Parathyroid adenoma (tissue), 2 donors: ENCODE results near the gene MCM10.

Source experiments
- H2AFZ ChIP-seq: fragments of 300-600 bp; sonication (generic); one replicate; pipeline ENCODE4 v1.7.0; 2017; ENCODE audit warnings: antibody characterized with exemption, mild to moderate bottlenecking
- H3K27ac ChIP-seq: fragments of 300-600 bp; sonication (generic); one replicate; pipeline ENCODE4 v1.7.0; 2017
- H3K27me3 ChIP-seq: fragments of 300-600 bp; sonication (generic); one replicate; pipeline ENCODE4 v1.7.0; 2017; ENCODE audit warnings: low read length; ENCODE audit not compliant: control insufficient read depth, insufficient read depth
- H3K36me3 ChIP-seq: fragments of 300-600 bp; sonication (generic); one replicate; pipeline ENCODE4 v1.7.0; 2017; ENCODE audit warnings: low read length; ENCODE audit not compliant: control insufficient read depth, insufficient read depth
- H3K4me1 ChIP-seq: fragments of 300-600 bp; sonication (generic); one replicate; pipeline ENCODE4 v1.7.0; 2017; ENCODE audit warnings: control low read depth
- H3K4me2 ChIP-seq: fragments of 300-600 bp; sonication (generic); one replicate; pipeline ENCODE4 v1.7.0; 2017; ENCODE audit warnings: low read length
- H3K4me3 ChIP-seq: fragments of 300-600 bp; sonication (generic); one replicate; pipeline ENCODE4 v1.7.0; 2017; ENCODE audit warnings: low read depth, low read length
- H3K79me2 ChIP-seq: fragments of 300-600 bp; sonication (generic); one replicate; pipeline ENCODE4 v1.7.0; 2017; ENCODE audit warnings: control low read depth
- H3K9ac ChIP-seq: fragments of 300-600 bp; sonication (generic); one replicate; pipeline ENCODE4 v1.7.0; 2017; ENCODE audit warnings: mild to moderate bottlenecking
- H3K9me3 ChIP-seq: fragments of 300-600 bp; sonication (generic); one replicate; pipeline ENCODE4 v1.7.0; 2017; ENCODE audit warnings: low read length; ENCODE audit not compliant: control insufficient read depth
- CTCF ChIP-seq: fragments of 300-600 bp; sonication (generic); IDR thresholded peaks from one replicate; pipeline ENCODE4 v1.7.0; 2017; ENCODE audit warnings: antibody characterized with exemption, mild to moderate bottlenecking
- donor health status: primary hyperparathyroidism.

The MCM10 gene

GRCh38 chr10:13224210-13224995 is 63.0 kb downstream of the MCM10 start:
- H3K4me1 ChIP-seq: no peaks in the 10 kb centered on the region
- H3K9me3 ChIP-seq: no peaks in the 10 kb centered on the region
- no peaks in the 10 kb centered on the region for H3K36me3 ChIP-seq
- H2AFZ ChIP-seq: no peak overlapping the region
- H3K4me2 ChIP-seq: no peak overlapping the region
- H3K27me3 ChIP-seq: no peaks in the 10 kb centered on the region
- H3K27ac ChIP-seq: no peak overlapping the region
- no peak overlapping the region for H3K9ac ChIP-seq
- no peaks in the 10 kb centered on the region for H3K79me2 ChIP-seq
- H3K4me3 ChIP-seq: no peak overlapping the region
- TF ChIP-seq CTCF: no peak

GRCh38 chr10:13225601-13226000 is 64.2 kb downstream of the MCM10 start:
- no peak overlapping the region for H2AFZ ChIP-seq
- TF ChIP-seq CTCF: no peak
- no peaks in the 10 kb centered on the region for H3K4me1 ChIP-seq
- no peaks in the 10 kb centered on the region for H3K27me3 ChIP-seq
- H3K36me3 ChIP-seq: no peaks in the 10 kb centered on the region
- no peaks in the 10 kb centered on the region for H3K79me2 ChIP-seq
- no peak overlapping the region for H3K4me2 ChIP-seq
- no peak overlapping the region for H3K9ac ChIP-seq
- no peaks in the 10 kb centered on the region for H3K9me3 ChIP-seq
- no peak overlapping the region for H3K27ac ChIP-seq
- no peak overlapping the region for H3K4me3 ChIP-seq

GRCh38 chr10:13227031-13227430 is 65.7 kb downstream of the MCM10 start:
- no peaks in the 10 kb centered on the region for H3K36me3 ChIP-seq
- H3K4me3 ChIP-seq: no peak overlapping the region
- H3K27ac ChIP-seq: no peak overlapping the region
- no peaks in the 10 kb centered on the region for H3K9me3 ChIP-seq
- H2AFZ ChIP-seq: no peak overlapping the region
- no peaks in the 10 kb centered on the region for H3K27me3 ChIP-seq
- no peak for TF ChIP-seq CTCF
- H3K79me2 ChIP-seq: no peaks in the 10 kb centered on the region
- H3K9ac ChIP-seq: no peak overlapping the region
- H3K4me2 ChIP-seq: no peak overlapping the region
- H3K4me1 ChIP-seq: no peaks in the 10 kb centered on the region

- no peaks in the 10 kb centered on the region for H3K79me2 ChIP-seq
These were observed 69.8 kb downstream of the MCM10 start for GRCh38 chr10:13231190-13231589.

More at GRCh38 chr10:13231190-13231589, 69.8 kb downstream of the MCM10 start:
- Histone ChIP-seq H2AFZ (no peak overlapping the region), H3K36me3 (no peaks in the 10 kb centered on the region), H3K27ac (no peak overlapping the region), H3K27me3 (no peaks in the 10 kb centered on the region), H3K4me2 (no peak overlapping the region), H3K4me3 (no peak overlapping the region), H3K4me1 (no peaks in the 10 kb centered on the region), H3K9me3 (no peaks in the 10 kb centered on the region), H3K9ac (no peak overlapping the region)
- TF ChIP-seq CTCF: no peak
